ENCODE data around the gene PTPRK. TPM values are rescaled to one million over a fixed set of nuclear protein-coding genes. Genes with fewer than 3 reads are reported as not detected.

Gene PTPRK
- total and polyA plus RNA-seq, 9 of the 15 experiments (the other 6 are each of a cell fraction or from before 2014, with no cell fraction given): 0.04 to 0.51 TPM; not detected in 7

DNA sequence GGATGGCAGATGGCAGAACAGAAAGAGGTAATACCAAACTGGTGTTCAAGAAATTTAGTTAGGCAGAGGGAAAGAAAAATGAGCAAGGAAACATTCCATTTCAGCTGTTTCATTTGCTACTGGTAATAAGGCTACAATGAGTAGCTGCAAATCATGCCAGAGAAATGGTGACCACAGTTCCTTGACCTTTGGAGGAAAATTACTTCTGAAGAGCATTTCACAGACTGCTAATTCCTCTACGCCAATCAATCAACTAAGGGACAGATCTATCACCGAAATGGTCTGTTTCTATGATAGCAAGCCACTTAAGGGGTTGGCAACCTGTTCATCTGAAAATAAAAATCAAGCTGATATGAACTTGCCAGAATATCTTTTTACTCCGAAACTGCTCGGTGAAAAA, 119.5 kb downstream of the PTPRK start:
- no peak overlapping the region for H3K9ac ChIP-seq (ENCODE audit: insufficient read depth in 1 of 2, low read depth in 2 of 2, low read length in 2 of 2)
- H3K4me2 ChIP-seq (ENCODE audit: insufficient read depth, low read length): no peak overlapping the region
- no peaks in the 10 kb centered on the region for H3K27me3 ChIP-seq (ENCODE audit: control insufficient read depth in 2 of 2, insufficient read depth in 2 of 2, low read length in 2 of 2)
- no peak for ATAC-seq
- no peak for FAIRE-seq
- no peak overlapping the region for H3K27ac ChIP-seq (ENCODE audit: extremely low read depth, low read depth, low read length)
- 0% methylated on average over 4 of the region's 4 CpGs for WGBS (ENCODE audit: insufficient coverage, low coverage, missing lambda C conversion rate)
- H3K9me3 ChIP-seq (replicated peaks; ENCODE audit: control insufficient read depth, insufficient read depth, low read depth, low read length): no peaks in the 10 kb centered on the region; the same call in 1 of the 2 replicates
- no peaks in the 10 kb centered on the region for H4K20me1 ChIP-seq (replicated peaks; ENCODE audit: control insufficient read depth, insufficient read depth, low read length)
- H3K4me3 ChIP-seq: no peak overlapping the region
- H3K79me2 ChIP-seq (ENCODE audit: control insufficient read depth, insufficient read depth, low read length): no peaks in the 10 kb centered on the region
- intact Hi-C loops (cut with micrococcal nuclease) (no loop called here), in situ Hi-C loops (cut with MboI) (no loop called here)
- no TSS peak for BruUV-seq (replicated peaks)
- ChIA-PET CTCF (ENCODE audit: low intra/inter-chr PET ratio) (no interaction called here), POLR2A (no interaction called here)
- H2AFZ ChIP-seq (ENCODE audit: low read depth, low read length): no peak overlapping the region
- no peaks in the 10 kb centered on the region for H3K4me1 ChIP-seq (replicated peaks in 1 of 2; ENCODE audit: control insufficient read depth in 2 of 2, insufficient read depth in 2 of 2, low read length in 2 of 2)
- H3K36me3 ChIP-seq (ENCODE audit: control insufficient read depth, insufficient read depth, low read length): no peaks in the 10 kb centered on the region
- no peaks in the 10 kb centered on the region for H3K9me1 ChIP-seq (ENCODE audit: control insufficient read depth, insufficient read depth, low read length)
- DNase-seq (ENCODE audit: extremely low read depth in 1 of 4, low spot score in 3 of 4): no peak
- TF ChIP-seq SFPQ (IDR thresholded peaks at IDR 0.05; ENCODE audit: low read depth, low read length): no peak
- TF ChIP-seq FOXK2 (conservative IDR thresholded peaks at IDR 0.05 in 1 of 2, IDR thresholded peaks at IDR 0.05 in 1 of 2; ENCODE audit: low read depth in 2 of 2): no peak
- no peak for TF ChIP-seq TCFL5 (CRISPR knock-in tag; conservative IDR thresholded peaks at IDR 0.05)
- TF ChIP-seq TAF7 (tag; IDR thresholded peaks at IDR 0.05): no peak
- no peak for TF ChIP-seq NCOR1 (IDR thresholded peaks at IDR 0.05)
- no peak for TF ChIP-seq PTTG1 (tag; IDR thresholded peaks at IDR 0.05; ENCODE audit: low read depth)
- no peak for TF ChIP-seq SMARCC2 (IDR thresholded peaks at IDR 0.05; ENCODE audit: low read depth)
- TF ChIP-seq MCM2 (IDR thresholded peaks at IDR 0.05; ENCODE audit: low read depth): no peak
- TF ChIP-seq, protein P1, sequence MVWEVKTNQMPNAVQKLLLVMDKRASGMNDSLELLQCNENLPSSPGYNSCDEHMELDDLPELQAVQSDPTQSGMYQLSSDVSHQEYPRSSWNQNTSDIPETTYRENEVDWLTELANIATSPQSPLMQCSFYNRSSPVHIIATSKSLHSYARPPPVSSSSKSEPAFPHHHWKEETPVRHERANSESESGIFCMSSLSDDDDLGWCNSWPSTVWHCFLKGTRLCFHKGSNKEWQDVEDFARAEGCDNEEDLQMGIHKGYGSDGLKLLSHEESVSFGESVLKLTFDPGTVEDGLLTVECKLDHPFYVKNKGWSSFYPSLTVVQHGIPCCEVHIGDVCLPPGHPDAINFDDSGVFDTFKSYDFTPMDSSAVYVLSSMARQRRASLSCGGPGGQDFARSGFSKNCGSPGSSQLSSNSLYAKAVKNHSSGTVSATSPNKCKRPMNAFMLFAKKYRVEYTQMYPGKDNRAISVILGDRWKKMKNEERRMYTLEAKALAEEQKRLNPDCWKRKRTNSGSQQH (CRISPR knock-in tag; IDR thresholded peaks at IDR 0.05): no peak
- TF ChIP-seq GATA2 (CRISPR knock-in tag; IDR thresholded peaks at IDR 0.05): no peak
- TF ChIP-seq CHD2 (IDR thresholded peaks at IDR 0.05; ENCODE audit: low read depth, low read length): no peak
- TF ChIP-seq E2F6 (IDR thresholded peaks at IDR 0.05; ENCODE audit: borderline replicate concordance in 1 of 2, extremely low read depth in 1 of 2, insufficient read depth in 1 of 2, insufficient read length in 1 of 2, low read depth in 1 of 2, low read length in 1 of 2, poor library complexity in 1 of 2, severe bottlenecking in 1 of 2): no peak
- no peak for TF ChIP-seq CBFB (CRISPR knock-in tag; IDR thresholded peaks at IDR 0.05)
- no peak for TF ChIP-seq CXXC5 (CRISPR knock-in tag; IDR thresholded peaks at IDR 0.05)
- TF ChIP-seq KLF6 (CRISPR knock-in tag; IDR thresholded peaks at IDR 0.05; ENCODE audit: borderline replicate concordance): no peak
- TF ChIP-seq, protein P2, sequence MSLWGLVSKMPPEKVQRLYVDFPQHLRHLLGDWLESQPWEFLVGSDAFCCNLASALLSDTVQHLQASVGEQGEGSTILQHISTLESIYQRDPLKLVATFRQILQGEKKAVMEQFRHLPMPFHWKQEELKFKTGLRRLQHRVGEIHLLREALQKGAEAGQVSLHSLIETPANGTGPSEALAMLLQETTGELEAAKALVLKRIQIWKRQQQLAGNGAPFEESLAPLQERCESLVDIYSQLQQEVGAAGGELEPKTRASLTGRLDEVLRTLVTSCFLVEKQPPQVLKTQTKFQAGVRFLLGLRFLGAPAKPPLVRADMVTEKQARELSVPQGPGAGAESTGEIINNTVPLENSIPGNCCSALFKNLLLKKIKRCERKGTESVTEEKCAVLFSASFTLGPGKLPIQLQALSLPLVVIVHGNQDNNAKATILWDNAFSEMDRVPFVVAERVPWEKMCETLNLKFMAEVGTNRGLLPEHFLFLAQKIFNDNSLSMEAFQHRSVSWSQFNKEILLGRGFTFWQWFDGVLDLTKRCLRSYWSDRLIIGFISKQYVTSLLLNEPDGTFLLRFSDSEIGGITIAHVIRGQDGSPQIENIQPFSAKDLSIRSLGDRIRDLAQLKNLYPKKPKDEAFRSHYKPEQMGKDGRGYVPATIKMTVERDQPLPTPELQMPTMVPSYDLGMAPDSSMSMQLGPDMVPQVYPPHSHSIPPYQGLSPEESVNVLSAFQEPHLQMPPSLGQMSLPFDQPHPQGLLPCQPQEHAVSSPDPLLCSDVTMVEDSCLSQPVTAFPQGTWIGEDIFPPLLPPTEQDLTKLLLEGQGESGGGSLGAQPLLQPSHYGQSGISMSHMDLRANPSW (CRISPR knock-in tag; IDR thresholded peaks at IDR 0.05): no peak
- no peak for TF ChIP-seq ZNF41 (CRISPR knock-in tag; conservative IDR thresholded peaks at IDR 0.05)

Measured in K562 (cell line).